ENCODE data around the gene OGDHL.

DNA sequence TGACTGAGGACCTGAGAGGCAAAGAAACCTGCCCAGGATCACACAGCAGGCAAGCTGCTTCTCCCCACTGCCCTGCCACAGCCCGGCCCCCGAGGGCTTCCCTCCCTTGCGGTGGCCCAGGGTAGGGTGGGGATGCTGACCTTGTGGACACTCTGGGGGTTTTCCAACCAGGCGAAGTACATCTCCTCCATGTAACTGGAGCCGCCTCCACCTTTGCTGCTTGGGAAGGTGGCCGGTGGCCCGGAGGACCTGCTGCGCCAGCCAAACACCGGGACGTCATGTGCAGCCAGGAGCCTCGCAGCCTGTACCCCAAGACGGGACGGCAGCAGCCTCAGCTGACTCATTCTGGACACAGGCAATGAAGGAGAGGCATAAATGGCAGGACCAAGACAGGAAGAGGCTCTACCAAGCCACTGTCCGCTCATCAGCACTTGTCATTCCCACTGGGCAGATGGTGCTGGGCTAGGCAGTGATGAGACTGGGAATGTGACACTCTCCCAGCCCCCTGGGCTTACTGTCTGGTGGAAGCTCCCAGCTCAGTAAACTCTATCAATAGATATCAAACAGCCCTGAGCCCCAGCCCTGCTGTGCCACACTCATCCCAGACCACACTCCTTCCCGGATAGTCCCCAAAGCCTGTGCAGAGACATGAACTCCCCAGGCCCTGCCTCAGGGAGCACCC, 3.7 kb downstream of the OGDHL start:
- TF ChIP-seq, protein P1, sequence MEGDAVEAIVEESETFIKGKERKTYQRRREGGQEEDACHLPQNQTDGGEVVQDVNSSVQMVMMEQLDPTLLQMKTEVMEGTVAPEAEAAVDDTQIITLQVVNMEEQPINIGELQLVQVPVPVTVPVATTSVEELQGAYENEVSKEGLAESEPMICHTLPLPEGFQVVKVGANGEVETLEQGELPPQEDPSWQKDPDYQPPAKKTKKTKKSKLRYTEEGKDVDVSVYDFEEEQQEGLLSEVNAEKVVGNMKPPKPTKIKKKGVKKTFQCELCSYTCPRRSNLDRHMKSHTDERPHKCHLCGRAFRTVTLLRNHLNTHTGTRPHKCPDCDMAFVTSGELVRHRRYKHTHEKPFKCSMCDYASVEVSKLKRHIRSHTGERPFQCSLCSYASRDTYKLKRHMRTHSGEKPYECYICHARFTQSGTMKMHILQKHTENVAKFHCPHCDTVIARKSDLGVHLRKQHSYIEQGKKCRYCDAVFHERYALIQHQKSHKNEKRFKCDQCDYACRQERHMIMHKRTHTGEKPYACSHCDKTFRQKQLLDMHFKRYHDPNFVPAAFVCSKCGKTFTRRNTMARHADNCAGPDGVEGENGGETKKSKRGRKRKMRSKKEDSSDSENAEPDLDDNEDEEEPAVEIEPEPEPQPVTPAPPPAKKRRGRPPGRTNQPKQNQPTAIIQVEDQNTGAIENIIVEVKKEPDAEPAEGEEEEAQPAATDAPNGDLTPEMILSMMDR (IDR thresholded peaks at IDR 0.05; ENCODE audit: insufficient read depth, low read depth, low read length), result no peak
- TF ChIP-seq EZH2 (IDR thresholded peaks at IDR 0.05; ENCODE audit: insufficient read depth, low read length), result no peak

Measured in astrocyte (in vitro differentiated cells and primary cell).